Measurements from ENCODE around the gene MICB. TPM values are rescaled to one million over a fixed set of nuclear protein-coding genes. Genes with fewer than 3 reads are reported as not detected.
"Not testable (repeated sequence)": the region's sequence is repeated elsewhere in the genome, so short reads cannot be mapped to it uniquely, and the experiment has no call there.

MICB gene
- polyA plus RNA-seq, 2 of the 4 experiments (the other 2 are of a cell fraction) = 6.8 to 7.0 TPM

- TF ChIP-seq CTCF (IDR thresholded peaks at IDR 0.05) (no peak), HOXA7 (CRISPR knock-in tag; IDR thresholded peaks at IDR 0.05) (no peak), ESRRA (IDR thresholded peaks at IDR 0.05; ENCODE audit: borderline replicate concordance, low read length) (no peak), POLR2A (IDR thresholded peaks at IDR 0.05; ENCODE audit: low read length) (no peak), ZNF302 (CRISPR knock-in tag; IDR thresholded peaks at IDR 0.05) (no peak), HOXB5 (CRISPR knock-in tag; IDR thresholded peaks at IDR 0.05) (no peak), JUN (IDR thresholded peaks at IDR 0.05) (no peak), RARB (CRISPR knock-in tag; IDR thresholded peaks at IDR 0.05) (no peak)
Observed at GRCh38 chr6:31498748-31499147, 803 bp downstream of the MICB start (continued).

GRCh38 chr6:31499648-31500047, 1.7 kb downstream of the MICB start:
- H3K4me3 ChIP-seq; ATAC-seq; H3K4me2 ChIP-seq; CTCF ChIA-PET; H3K4me1 ChIP-seq; DNase-seq (ENCODE audit: low read depth in 1 of 2, low spot score in 1 of 2); H3K27ac ChIP-seq; H3K9me3 ChIP-seq; FAIRE-seq; POLR2A ChIA-PET: not testable (repeated sequence)
- no CpG with 5 or more reads among the region's 2 CpGs for WGBS (ENCODE audit: missing lambda C conversion rate)

- no peak for FAIRE-seq
- POLR2A ChIA-PET = no interaction called here
- Histone ChIP-seq H3K4me1 (no peaks in the 10 kb centered on the region), H3K4me2 (no peak overlapping the region), H3K9me3 (no peaks in the 10 kb centered on the region), H3K4me3 (no peak overlapping the region), H3K27ac (no peak overlapping the region)
- DNase-seq (ENCODE audit: low read depth in 1 of 2, low spot score in 1 of 2) = no peak
- TF ChIP-seq JUNB (IDR thresholded peaks at IDR 0.05) (no peak), CEBPB (IDR thresholded peaks at IDR 0.05) (no peak), CHD2 (IDR thresholded peaks at IDR 0.05; ENCODE audit: low read length, partially characterized antibody) (no peak), HOXA7 (CRISPR knock-in tag; IDR thresholded peaks at IDR 0.05) (no peak), SMC3 (IDR thresholded peaks at IDR 0.05) (no peak), FOXS1 (CRISPR knock-in tag; IDR thresholded peaks at IDR 0.05) (no peak)
- no peak for ATAC-seq
- CTCF ChIA-PET = interaction anchor here (0.7 kb wide), 1 partner anchor 9 kb away, joined by 3 read pairs; no protein-coding TSS in a partner anchor
Observed at GRCh38 chr6:31502586-31502985, 4.6 kb downstream of the MICB start.

- WGBS (ENCODE audit: missing lambda C conversion rate) = no CpG with 5 or more reads among the region's 2 CpGs
- CTCF ChIA-PET; H3K9me3 ChIP-seq; FAIRE-seq; H3K4me2 ChIP-seq; H3K27ac ChIP-seq; ATAC-seq; POLR2A ChIA-PET; H3K4me1 ChIP-seq; DNase-seq (ENCODE audit: low read depth in 1 of 2, low spot score in 1 of 2); H3K4me3 ChIP-seq: not testable (repeated sequence)
Observed at GRCh38 chr6:31509036-31509435, 11.1 kb downstream of the MICB start.

GRCh38 chr6:31510007-31510406, 12.1 kb downstream of the MICB start:
- H3K4me3 ChIP-seq = no peak overlapping the region
- no peaks in the 10 kb centered on the region for H3K9me3 ChIP-seq
- no peak overlapping the region for H3K27ac ChIP-seq
- ChIA-PET POLR2A (no interaction called here), CTCF (interaction anchor here (1.9 kb wide), 1 partner anchor 88 kb away, joined by 4 read pairs; no protein-coding TSS in a partner anchor)
- WGBS (ENCODE audit: missing lambda C conversion rate) = 61% methylated on average over 4 of the region's 4 CpGs
- no peak for TF ChIP-seq GATA3 (IDR thresholded peaks at IDR 0.05; ENCODE audit: borderline replicate concordance)
- no peak for TF ChIP-seq KDM1A (IDR thresholded peaks at IDR 0.05; ENCODE audit: low read depth)
- TF ChIP-seq NFE2L2 (conservative IDR thresholded peaks at IDR 0.05; ENCODE audit: low read length) = no peak
- no peak for TF ChIP-seq FOSB (CRISPR knock-in tag; IDR thresholded peaks at IDR 0.05)
- no peak for TF ChIP-seq RAD21 (conservative IDR thresholded peaks at IDR 0.05 in 1 of 2, IDR thresholded peaks at IDR 0.05 in 1 of 2)
- TF ChIP-seq MAZ (IDR thresholded peaks at IDR 0.05; ENCODE audit: borderline replicate concordance, low read depth, low read length) = no peak
- TF ChIP-seq EHF (CRISPR knock-in tag; IDR thresholded peaks at IDR 0.05) = no peak
- TF ChIP-seq EHMT2 (IDR thresholded peaks at IDR 0.05; ENCODE audit: low read depth) = no peak
- no peak for TF ChIP-seq POLR2A (IDR thresholded peaks at IDR 0.05; ENCODE audit: low read length)
- TF ChIP-seq SREBF2 (IDR thresholded peaks at IDR 0.05) = no peak
- TF ChIP-seq ZSCAN20 (CRISPR knock-in tag; IDR thresholded peaks at IDR 0.05) = no peak
- TF ChIP-seq ZNF302 (CRISPR knock-in tag; IDR thresholded peaks at IDR 0.05) = no peak
- TF ChIP-seq HOXB5 (CRISPR knock-in tag; IDR thresholded peaks at IDR 0.05) = no peak
- no peak for TF ChIP-seq MYC (IDR thresholded peaks at IDR 0.05; ENCODE audit: borderline replicate concordance, low read length)
- TF ChIP-seq PHF8 (IDR thresholded peaks at IDR 0.05; ENCODE audit: borderline replicate concordance, low read depth) = no peak
- no peak for TF ChIP-seq CEBPB (IDR thresholded peaks at IDR 0.05)
- TF ChIP-seq HES2 (IDR thresholded peaks at IDR 0.05) = no peak
- FAIRE-seq (no peak), DNase-seq (ENCODE audit: low read depth in 1 of 2, low spot score in 1 of 2) (no peak), ATAC-seq (no peak)
- H3K4me1 ChIP-seq = no peaks in the 10 kb centered on the region
- no peak overlapping the region for H3K4me2 ChIP-seq

Data from A549 (cell line).